GM18909 (cell line): ENCODE measurements around the gene OR10A4.
"Not testable (repeated sequence)": the region's sequence is repeated elsewhere in the genome, so short reads cannot be mapped to it uniquely, and the experiment has no call there.

Experiments used
- ATAC-seq: cut with Tn5 transposase; IDR thresholded peaks from one replicate; pipeline ENCODE4 v1.9.1; 2021; ENCODE audit warnings: mild to moderate bottlenecking; ENCODE audit not compliant: unreplicated experiment, poor library complexity

Gene OR10A4, protein sequence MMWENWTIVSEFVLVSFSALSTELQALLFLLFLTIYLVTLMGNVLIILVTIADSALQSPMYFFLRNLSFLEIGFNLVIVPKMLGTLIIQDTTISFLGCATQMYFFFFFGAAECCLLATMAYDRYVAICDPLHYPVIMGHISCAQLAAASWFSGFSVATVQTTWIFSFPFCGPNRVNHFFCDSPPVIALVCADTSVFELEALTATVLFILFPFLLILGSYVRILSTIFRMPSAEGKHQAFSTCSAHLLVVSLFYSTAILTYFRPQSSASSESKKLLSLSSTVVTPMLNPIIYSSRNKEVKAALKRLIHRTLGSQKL

DNA sequence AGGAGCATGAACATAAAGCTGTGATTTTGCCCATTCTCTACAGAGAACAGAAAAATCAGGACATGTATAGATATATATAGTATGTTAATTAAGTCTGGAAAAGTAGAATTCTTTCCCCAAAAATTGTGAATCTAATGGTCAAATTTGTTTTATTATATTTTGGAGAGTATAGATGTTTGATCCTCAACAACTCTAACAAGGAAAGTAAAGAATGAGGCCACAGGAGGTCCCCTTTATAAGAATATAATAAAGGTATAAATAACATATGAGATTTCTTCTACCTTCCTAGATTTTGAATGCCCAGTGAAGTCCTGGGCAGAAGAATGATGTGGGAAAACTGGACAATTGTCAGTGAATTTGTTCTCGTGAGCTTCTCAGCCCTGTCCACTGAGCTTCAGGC is at the start of gene OR10A4:
TSS of gene OR10A4 (plus strand) at position 301 of the 400 bp plus-strand sequence. CDS start at position 324, 23 bp downstream.
- ATAC-seq, result no peak

DNA sequence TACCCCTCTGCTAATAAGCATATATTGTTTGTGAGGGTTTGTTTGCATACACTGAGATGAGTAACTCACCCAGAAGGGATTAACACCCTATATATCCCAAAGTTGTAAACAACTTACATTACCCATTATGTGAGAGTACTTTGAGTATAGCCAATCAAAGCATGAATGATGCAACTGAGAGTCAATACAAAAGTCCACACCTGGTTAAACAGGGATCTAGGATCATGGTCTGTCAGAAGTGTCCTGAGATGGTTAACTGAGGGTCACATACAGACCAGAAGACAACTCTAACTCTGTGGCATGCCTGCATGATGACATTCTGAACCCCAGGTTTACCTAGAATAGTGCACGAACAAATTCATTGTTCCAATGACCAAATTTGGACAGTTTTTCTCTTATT is 48.3 kb upstream of the OR10A4 start:
- ATAC-seq, result no peak

DNA sequence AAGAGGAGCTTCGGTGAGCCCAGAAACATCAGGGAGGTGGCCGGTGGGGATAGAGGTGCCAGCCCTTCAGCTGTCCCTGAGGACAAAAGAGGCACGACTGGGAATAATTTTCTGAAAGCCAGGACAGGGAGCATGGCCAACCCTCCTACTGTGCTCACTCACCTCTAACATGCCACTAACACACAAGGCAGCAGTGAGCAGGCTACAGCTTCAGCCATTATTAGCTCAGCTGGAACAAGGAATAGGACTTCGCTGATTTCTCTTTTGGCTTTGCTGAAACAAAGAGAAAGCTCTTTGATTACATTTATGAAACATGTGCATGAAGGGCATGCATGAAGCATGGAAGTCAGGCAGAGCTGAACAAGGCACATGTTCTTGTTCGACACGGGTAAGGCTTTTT is 43.1 kb upstream of the OR10A4 start:
- ATAC-seq, result no peak

DNA sequence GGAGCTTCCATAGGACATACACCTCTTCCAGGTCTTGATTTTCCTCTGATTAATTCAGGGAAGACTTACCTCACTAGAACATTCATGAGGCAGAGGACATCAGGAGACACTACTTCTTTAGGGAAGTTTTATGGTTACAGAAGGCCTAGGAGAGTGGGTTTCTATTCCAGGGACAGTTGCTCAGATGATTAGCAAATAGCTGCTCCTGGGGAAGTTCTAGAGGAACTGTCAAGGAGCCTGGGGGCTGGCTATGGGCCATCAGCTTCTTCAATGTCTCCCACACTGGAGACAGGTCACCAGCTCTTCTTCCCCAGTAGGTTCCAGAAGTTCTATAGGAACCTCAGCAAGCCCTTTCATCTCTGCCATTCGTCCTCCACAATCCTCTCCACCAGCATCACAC is 42.4 kb upstream of the OR10A4 start:
- ATAC-seq, result no peak

DNA sequence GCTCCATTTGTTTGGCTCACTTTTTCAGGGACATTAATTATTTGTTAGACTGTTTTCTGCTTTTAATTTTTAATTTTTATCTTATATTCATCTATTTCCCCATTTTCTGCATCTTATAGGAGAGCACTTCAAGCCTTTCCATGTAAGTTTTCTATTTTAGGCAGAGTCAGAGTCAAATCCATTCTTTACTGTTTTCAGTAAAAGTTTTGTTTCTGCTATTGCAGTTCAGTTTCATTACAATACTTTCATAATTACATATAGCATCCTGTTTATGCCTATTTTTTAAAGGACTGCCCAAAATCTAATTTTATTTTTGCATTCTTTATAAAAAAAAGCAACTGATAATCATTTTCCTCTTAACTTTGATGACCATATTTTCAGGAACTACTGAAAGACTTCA is 34.7 kb upstream of the OR10A4 start:
- no peak for ATAC-seq

DNA sequence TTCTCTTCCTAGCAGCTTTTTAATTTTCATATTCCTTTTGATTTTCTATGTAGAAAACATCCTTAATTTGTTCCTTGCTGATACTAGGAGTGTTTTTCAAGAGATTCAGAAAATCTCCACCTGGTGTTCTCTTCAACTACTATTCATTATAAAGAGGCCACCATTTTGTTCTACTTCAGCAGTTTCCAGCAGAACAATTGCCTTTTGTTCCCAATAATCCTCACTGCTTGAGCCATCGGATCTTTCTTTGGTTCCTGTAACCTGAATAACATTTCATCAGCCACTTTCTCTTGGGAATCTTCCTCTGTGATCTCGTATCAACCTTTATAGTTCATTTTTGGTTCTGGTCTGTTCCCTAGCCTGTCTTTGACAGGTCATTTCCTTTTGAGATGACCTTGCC is 32.8 kb upstream of the OR10A4 start:
- ATAC-seq, result no peak

DNA sequence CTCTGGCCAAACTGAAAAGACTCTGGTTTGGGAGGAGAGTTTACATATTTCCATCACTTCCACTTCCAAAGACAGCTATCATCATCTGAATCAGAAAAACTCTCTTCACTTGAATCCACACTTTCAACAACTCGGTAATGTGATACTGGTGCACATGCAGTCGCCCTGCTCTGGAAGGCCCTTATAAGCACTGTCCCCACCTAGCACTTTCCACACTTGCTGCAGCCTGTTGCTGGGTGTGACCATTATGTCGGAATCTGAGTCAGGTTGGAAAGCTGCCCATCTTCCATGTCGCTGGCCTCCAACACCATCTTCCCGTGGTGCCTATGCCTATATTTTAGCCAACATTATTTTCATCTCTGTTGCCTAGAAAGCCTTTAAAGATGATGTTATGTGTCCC is 32.1 kb upstream of the OR10A4 start:
- no peak for ATAC-seq

DNA sequence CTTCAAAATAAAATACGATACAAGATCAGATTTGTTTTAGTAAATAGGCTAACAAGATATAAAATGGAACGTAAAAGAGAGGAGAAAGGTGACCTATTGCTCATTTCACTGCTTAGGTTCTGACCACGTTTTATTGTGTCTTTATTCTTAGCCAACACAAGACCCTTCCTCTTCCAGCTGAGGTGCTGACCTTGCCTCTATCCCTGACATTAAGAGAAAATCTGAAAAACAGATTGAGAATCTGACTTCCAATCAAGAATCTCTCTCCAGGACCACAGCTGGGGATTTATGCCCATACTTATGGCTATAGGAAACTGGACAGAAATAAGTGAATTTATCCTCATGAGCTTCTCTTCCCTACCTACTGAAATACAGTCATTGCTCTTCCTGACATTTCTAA is 31.0 kb upstream of the OR10A4 start, which contains the start of gene OR10A5:
TSS of gene OR10A5 (plus strand) at position 301 of the 400 bp plus-strand sequence. CDS start at position 301, 0 bp downstream.
- no peak for ATAC-seq

DNA sequence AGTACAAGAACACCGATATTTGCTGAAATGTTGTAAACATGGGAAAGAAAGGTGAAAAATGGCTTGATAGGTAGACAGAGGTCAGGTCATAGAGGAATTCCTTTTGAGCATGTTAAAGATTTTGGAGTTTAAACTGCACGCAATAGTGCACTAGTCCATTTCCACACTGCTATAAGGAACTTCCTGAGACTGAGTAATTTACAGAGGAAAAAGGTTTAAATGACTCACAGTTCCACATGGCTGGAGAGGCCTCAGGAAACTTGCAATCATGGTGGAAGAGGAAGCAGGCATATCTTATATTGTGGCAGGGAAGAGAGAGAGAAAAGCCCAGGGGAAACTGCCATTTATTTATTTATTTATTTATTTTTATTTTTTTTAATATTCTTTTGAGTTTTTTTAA is 25.9 kb upstream of the OR10A4 start:
- ATAC-seq, result no peak

DNA sequence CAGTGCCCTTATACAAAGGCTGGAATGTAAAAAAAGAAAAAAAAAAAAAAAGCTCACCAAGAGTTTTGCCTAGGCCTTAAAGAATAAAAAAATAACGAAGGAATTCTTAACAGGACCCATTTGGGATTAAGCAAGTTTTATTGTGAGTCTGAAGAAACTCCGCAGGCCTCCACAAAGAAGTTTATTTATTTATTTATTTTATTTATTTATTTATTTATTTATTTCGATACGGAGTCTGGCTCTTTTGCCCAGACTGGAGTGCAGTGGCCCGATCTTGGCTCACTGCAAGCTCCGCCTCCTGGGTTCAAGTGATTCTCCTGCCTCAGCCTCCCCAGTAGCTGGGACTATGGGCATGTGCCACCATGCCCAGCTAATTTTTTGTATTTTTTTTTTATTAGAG is 21.6 kb upstream of the OR10A4 start:
- not testable (repeated sequence) for ATAC-seq

DNA sequence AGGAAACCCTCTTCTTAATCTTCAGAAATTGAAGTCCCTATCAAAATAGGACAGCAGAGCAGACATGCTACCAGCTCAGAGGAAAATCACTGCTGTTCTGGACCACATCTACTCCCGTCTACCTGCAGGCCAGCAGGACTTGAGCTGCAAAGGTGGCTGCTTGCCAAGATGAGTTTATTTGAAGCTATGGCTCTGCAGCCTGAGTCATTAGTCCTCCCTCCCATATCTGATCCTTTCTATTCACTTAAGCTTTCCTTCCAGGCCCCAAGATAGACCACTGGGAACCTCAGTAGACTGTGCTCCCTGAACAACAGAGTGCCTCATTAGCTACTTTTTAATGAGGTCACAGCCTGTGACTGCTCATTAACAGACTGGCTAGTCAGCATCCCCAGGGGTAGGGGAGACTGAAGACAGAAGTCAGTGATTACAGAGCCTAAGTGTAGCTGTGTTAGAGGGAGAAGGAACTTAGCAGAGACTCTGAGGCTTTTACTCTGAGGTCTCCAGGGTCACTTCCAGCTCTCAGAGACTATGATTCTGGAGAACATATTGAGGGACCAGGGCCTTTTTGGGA is 20.4 kb upstream of the OR10A4 start:
- no peak for ATAC-seq

DNA sequence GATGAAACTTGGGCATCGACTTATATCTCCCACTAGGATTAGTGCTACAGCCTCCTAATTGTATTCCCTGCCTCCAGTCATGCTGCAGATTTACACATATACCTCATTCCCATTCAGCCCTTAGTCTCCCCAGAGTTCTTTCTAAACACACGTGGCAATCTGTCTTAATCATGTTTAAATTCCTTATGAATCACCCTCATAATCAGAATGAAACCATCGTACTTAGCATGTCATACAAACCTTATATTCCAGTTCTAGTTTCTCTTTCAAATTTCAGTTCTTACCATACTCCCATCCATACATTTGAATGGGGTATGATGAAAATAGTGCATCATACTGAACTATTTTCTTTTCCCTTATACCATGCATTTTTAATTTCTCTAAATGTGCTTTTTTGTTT is 19.6 kb upstream of the OR10A4 start:
- peak; percentile 71 for ATAC-seq

DNA sequence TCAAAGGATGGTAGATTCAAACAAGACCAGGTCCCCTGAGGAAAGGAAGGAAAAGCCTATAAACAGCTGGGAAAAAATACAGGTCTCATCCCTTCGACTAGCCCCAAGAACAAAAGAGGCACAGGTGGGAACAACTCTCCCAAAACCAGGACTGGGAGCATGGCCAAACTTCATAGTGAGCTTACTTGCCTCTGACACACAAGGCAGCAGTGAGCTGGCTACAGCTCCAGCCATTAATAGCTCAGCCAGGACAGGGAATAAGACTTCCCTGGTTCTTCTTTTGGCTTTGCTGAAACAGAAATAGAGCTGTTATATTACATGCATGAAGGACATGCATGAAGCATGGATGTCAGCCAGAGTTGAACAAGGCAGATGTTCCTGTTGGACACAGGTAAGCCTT is 13.5 kb upstream of the OR10A4 start, which contains the start of gene OR10A2:
TSS of gene OR10A2 (plus strand) at position 97 of the 400 bp plus-strand sequence. CDS start 6,698 bp downstream, outside the sequence.
- ATAC-seq, result no peak

DNA sequence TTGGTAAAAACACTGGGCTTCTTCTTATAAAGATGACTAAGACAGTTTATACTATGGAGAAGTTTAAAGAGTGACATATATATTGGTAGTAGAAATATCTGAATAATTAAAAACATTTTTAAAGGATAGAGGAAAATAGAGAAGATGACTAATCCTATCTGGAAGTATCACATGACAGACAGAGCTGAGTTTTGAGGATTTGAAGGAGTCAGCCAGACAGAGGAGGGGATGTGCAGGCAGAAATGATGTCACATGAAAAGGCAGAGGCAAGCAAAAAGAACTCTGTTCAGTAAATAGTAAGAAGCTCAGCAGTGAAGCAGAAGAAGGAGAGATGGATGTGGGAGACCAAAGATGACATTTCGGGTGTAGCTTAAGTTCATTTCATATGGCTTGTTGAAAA is 12.0 kb upstream of the OR10A4 start:
- no peak for ATAC-seq

DNA sequence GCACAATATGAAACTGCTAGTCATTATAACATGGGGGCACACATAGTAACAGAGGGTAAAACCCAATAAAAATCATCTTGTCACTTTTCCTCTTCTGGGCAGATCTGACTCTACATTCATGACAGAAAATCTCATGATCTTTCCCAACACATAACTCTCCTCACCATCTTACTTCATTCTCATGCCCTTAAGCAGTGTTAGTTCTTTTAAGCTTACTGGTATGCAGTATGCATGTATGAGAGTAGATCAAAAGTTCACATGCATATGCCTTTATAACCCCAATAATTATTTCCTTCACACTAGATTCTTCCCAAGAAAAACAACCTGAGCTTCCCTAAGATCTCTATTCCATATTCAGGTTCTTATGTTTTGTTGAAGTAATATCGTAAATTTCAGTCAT is 5.1 kb upstream of the OR10A4 start:
- no peak for ATAC-seq

DNA sequence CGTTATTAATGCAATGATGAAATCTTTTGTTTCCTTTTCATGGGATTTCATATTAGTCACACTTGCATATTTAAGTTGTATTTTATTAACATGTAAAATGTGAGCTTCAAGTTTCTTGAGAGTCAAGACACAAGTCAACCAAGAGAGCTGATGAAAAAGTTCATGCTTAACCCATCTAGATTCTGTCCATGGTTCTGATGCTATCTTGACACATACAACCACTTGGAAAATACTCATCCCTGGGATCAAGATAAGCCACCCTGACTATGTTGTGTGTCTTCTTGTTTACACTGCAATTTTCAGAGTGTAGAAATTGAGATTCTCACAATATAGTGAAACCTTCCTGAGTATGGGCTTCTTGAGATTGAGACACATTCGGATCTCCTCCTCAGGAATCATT is 664 bp upstream of the OR10A4 start:
- no peak for ATAC-seq

DNA sequence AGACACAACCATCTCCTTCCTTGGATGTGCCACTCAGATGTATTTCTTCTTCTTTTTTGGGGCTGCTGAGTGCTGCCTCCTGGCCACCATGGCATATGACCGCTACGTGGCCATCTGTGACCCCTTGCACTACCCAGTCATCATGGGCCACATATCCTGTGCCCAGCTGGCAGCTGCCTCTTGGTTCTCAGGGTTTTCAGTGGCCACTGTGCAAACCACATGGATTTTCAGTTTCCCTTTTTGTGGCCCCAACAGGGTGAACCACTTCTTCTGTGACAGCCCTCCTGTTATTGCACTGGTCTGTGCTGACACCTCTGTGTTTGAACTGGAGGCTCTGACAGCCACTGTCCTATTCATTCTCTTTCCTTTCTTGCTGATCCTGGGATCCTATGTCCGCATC is 489 bp downstream of the OR10A4 start:
- ATAC-seq, result no peak

DNA sequence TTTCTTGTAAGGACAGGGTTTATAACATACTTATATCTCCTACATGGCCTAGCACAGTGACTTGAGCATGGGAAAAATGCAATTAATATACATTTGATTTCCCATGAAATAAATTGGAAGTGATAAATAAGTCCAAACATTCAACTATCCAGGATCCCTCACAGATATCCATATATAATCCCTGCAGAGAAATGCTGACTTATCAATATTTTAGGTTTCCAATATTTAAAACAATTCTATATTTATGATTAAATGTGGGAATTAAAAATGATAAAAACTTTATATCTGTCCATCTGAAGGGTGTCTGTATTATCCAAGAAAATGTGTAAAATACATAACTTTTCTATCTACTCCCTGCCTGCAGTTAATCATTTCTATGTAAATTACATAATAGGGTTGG is 6.3 kb downstream of the OR10A4 start:
- ATAC-seq, result no peak

DNA sequence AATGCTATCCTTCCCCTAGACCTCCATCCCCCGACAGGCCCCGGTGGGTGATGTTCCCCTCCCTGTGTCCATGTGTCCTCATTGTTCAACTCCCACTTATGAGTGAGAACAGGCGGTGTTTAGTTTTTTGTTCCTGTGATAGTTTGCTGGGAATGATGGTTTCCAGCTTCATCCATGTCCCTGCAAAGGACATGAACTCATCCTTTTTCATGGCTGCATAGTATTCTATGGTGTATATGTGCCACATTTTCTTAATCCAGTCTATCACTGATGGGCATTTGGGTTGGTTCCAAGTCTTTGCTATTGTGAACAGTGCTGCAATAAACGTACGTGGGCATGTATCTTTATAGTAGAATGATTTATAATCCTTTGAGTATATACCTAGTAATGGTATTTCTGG is 11.3 kb downstream of the OR10A4 start:
- ATAC-seq, result not testable (repeated sequence)

DNA sequence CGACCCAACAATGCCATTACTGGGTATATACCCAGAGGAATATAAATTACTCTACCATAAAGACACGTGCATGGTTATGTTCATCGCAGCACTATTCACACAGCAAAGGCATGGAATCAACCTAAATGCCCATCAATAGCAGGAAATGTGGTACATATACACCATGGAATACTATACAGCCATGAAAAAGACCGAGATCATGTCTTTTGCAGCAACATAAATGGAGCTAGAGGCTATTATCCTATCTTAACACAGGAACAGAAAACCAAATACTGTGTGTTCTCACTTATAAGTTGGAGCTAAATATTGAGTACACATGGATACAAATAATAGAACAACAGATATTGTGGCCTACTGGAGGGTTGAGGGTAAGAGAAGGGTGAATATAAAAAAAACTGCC is 12.4 kb downstream of the OR10A4 start:
- ATAC-seq, result no peak

DNA sequence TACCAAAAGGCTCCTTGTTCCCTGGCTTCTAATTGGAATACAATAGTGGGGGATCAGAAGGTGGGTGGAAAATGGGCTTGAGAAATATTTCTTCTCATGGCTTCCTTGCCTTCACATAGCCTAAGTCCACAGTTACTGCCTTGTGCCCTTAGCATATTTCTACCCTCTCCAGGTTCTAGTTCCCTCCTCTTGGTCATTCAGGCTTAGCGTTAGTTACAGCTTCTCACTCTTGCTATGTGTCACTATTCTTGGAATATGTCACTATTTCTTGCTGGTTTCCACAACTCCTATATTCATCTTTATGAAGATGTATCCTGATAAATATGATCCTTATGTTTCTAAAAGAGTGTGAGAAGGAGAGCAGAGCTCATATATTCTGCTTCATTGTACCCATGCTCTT is 13.4 kb downstream of the OR10A4 start:
- no peak for ATAC-seq

DNA sequence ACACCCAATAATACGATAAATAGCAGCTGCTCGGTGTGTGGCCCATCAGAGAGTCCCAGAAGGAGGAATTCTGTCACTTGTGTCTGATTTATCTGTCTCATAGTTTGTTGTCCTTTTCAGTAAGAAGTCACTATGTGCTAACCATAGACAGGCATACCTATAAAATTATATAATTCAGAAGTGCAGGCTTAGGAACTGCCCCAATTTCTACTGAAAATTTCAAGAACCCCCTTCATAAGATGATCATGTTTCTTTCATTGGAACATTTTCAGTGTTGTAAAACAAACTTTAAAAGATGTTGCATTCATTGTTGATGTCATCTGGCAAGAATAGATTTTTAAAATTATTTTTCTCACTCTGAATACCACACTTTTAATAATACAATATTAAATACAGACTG is 16.0 kb downstream of the OR10A4 start, which contains the start of gene OR2D2:
TSS of gene OR2D2 (minus strand) at position 101 of the 400 bp plus-strand sequence. CDS start at position 101, 0 bp downstream.
- no peak for ATAC-seq
